ENCODE data around the gene CNKSR1.

GRCh38 chr1:26184086-26184485, 6.8 kb downstream of the CNKSR1 start:
- TF ChIP-seq EP300 (IDR thresholded peaks at IDR 0.05; ENCODE audit: borderline replicate concordance), result no peak
- TF ChIP-seq MAX (IDR thresholded peaks at IDR 0.05), result no peak
- no peak for TF ChIP-seq FOXM1 (IDR thresholded peaks at IDR 0.05; ENCODE audit: borderline replicate concordance, low read depth)
- no peak for TF ChIP-seq RAD21 (IDR thresholded peaks at IDR 0.05; ENCODE audit: low read depth)
- TF ChIP-seq CEBPB (IDR thresholded peaks at IDR 0.05), result no peak
- no peak for TF ChIP-seq CREB1 (IDR thresholded peaks at IDR 0.05; ENCODE audit: low read depth)
- no peak for TF ChIP-seq USF1 (IDR thresholded peaks at IDR 0.05)
- no peak for TF ChIP-seq TCF12 (IDR thresholded peaks at IDR 0.05; ENCODE audit: low read depth)
- TF ChIP-seq YY1 (IDR thresholded peaks at IDR 0.05; ENCODE audit: low read depth), result no peak
- TF ChIP-seq REST (IDR thresholded peaks at IDR 0.05; ENCODE audit: low read depth), result no peak
- TF ChIP-seq EGR1 (IDR thresholded peaks at IDR 0.05), result no peak

All from Ishikawa (cell line).